HPDE6-E6E7 (cell line): ENCODE results near the gene SEMA3D.

Experiments
- DNase-seq: peaks from one replicate; pipeline ENCODE4 v3.0.0; 2011; ENCODE audit warnings: missing footprints; ENCODE audit errors: extremely low spot score

Gene SEMA3D

DNA sequence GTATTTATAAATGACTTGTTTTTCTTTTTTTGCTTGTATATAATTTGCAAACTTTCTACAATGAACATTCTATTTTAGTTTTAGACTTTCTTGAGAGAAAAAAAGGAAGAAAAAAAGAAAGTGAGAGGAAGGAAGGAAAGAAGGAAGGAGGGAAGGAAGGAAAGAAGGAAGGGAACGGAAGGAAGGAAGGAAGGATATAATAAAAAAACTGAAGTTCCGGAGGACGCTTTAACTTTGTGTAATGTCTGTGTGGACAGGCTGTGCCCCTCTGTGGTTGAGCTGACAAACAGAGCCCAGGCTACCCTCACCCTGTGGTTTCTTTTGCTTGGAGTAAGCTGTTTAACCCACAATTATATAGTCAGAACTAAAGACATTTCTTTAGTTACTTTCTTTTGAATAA, 108.7 kb downstream of the SEMA3D start:
- DNase-seq: no peak

DNA sequence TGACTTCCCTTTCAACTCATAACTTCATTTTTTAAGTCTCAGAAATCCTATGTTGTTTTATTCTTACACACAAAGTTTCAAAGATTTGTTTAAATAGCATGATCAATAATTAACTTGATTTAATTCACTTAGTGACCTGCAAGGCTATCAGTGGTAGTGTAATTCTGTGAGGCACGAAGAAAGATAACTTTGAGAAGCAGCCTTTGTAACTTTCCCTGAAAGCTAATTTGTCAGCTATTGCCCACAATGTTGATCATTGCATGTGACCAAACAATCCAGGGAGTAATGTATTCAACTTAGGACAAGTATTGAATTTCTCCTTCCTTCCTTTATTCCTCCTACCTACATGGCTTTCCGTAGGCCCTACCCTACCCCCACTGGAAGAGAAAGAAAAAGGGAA, 111.0 kb downstream of the SEMA3D start:
- DNase-seq: no peak

DNA sequence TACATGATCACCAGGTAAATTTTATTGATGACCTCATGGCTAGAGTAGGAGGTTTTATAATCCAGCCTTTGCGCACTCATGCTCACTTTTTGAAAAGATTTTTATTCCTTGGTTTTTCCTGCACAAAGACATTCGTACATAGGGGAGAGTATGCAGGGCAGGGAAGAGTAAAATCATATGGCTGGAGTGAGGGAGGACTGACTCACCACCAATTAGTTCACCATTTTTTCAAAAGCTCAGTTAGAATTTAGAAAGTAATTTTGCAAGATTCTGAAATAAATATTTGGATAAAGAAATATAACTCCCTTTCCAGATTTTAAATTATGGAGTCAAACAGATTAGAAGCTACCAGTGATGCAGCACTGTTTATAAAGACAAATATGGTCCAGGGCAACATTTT, 111.9 kb downstream of the SEMA3D start:
- DNase-seq: no peak

DNA sequence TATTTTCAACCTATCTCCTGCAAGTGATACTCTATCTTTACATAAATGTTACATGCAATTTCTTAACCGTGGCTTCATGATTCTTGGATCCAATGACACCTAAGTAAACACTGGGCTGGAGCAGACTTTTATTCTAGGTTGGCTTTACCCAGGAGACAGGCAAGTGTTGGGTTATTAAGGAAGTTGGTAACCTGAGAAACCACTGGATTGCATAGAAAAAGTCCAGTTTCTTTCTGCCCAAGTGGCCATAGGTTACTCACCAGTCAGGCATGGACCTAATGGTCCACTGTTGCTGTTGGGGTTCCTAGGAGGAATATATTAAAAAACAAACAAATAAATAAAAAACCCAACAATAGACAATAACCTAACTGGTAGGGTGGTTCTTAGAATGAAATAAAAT, 112.8 kb downstream of the SEMA3D start:
- DNase-seq: no peak

DNA sequence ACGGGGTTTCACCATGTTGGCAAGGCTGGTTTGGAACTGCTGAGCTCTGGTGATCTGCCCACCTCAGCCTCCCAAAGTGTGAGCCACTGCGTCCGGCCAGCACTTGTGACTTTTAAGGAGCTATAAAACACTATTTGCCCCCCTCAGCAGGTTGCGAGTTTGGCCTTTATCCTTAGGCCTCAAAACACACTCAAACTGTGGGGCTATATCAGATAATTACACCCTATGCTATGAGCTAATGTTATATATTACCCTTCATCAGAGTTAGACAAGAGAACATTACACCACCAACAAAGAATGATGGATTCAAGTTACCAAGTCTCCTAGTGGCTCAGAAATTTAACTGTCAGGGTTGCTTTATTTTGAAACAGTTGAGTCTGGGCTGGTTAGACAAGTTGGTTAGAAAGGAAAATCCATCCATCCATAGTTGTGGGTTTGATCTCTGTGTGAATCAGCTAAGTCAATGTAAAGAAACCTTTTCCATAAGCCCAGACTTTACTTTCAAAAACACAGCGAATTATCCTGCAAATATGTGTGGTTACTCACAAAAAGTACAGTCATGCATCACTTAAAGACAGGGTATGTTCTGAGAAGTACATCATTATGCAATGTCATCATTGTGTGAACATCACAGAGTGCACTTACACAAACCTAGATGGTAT, 115.8 kb downstream of the SEMA3D start:
- DNase-seq: no peak

DNA sequence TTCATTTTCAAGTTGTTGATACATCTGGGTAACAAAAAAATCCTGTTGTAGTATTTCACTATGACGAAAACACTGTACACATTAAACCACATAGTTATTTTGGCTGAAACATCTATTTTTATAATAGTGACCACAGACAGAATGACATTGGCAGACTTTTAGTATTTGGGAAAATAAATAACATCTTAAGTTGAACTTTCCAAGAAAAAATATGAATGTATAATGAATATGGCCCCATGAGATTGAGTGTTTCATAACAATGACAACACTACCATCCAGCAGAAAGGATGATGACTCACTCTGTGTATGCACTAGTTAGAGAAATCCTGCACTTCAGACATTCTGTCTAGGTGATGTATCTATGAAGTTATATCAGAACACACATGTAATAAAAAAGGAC, 118.1 kb downstream of the SEMA3D start:
- peak; percentile 11 for DNase-seq

DNA sequence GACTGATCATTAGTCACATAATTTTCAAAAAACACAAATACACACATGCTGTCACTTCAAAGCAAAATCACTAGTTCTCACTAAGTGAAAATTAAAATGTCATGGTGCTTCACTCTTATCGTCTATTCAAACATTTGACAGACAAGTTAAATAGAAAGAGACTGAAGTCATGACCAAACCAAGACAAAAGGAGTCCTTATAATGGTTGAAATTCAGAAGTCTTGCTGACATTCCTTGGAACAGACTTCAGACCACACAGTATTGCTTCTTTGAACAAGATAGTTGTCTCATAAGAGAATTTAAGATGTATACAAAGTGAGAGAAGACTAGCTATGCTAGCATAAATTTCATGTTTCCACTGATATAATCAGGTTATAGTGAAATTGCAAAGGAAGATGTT, 119.5 kb downstream of the SEMA3D start:
- no peak for DNase-seq

DNA sequence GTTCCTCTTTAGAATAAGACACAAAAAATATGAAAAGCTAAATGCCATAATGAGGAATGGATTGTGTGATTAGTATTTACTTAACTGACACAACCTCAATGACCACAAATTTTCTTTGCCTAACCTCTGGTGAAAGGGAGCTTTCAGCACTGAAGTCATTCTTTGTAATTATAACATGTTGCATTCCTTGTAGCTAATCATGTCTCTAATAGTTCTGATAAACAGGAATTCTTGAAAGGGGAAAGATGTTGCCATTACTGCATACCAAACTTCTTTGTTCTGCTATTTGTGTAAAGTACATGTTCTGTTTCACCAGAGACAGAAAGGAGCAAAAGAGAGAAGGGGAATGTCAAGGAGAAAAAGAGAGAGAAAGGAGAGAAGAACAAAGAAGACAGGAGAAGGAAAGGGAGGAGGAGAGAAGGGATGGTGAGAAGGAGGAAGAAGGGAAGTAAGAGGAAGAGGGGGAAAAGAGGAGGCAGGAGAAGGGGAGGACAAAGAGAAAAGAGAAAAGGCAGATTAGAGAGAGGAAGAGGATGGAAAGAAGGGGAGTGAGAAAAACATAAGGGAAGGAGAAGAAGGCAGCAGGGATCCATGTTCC, 120.9 kb downstream of the SEMA3D start:
- no peak for DNase-seq

DNA sequence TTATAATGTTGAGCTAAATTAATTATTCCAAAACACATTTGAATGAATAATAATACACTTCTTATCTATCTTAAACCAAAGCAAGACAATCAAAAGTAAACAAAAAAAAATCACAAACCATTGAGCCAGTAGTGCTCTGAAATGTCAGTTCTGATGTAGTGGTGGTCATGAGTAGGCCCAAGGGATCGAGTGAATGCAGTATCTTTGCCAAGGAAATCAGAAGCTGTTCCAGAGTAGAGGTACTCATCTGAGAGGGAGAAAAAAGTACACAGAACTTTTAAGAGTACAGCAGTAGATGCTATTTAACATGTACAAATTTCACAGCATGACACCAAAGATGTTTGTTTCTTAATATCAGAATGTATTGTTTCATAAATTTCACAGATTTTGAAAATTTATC, 121.5 kb downstream of the SEMA3D start:
- DNase-seq: no peak

DNA sequence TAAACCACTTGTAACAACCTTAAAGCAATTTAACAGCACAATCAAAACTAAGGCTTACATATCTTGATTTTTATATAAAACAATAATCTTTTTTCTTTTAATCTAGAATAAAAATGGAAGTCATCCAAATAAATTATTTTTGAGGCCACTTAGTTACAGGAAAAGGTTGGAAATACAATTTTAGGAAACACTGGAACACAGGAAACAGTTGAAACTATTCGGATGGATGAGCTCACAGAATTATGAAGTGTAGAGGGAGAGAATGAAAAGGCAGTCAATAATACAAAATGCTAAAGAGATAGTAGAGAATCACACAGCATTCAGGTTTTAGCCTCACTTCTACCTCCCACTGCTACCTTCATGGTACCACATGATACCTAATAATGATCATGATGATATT, 124.2 kb downstream of the SEMA3D start:
- DNase-seq: no peak

DNA sequence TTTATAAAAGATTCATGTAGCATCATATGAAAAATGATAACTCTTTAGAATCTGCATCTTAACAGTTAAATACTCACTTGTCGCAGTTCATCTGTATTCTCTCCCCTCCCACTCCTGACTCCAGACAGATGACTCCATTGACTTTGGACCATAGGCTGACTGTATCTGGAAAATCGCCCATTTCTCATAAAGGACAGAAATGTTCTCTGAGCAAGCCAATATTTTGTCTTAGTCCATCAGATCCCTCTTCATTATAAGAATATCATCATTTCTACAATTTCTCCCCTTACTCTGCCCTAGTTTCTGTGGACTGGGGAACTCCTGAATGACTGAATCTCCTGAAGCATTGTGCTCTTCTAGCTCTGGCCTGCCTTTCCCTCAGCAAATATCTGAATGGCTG, 125.4 kb downstream of the SEMA3D start:
- no peak for DNase-seq

DNA sequence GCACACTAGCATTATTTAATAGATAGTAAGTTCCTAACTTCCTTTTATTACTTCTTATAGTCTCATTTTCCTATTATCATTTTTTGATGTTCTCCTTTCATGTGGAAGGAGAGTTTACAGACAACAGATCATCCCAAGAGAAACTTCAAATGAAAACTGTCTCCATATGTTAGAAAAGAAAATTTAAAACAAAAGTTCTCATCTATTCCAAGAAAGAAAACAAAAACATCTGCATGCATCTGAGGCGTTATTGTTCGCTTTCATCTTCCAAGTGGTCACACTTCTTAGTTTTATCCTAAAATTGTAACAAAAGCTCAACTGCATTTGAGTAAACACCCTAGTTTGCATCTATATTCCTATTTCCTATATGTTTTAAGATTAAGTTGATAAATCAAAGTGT, 126.2 kb downstream of the SEMA3D start:
- DNase-seq: no peak

DNA sequence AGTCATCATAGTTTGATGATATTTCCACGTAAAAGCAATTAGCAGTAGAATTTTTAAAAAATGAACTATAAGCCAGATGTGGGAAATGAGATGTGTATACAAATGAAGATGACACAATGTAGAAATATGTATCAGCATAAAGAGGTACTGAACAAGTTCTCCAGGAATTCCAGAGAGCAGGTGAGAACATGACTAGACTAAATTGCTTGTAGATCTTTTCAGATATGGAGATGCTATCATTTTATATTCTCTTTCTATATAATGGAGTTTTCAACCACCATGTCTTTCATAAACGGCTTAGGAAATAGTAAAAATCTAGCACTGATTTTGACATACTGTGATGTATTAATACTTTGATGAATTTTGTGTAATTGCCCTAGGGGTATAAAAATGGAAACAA, 130.9 kb downstream of the SEMA3D start:
- DNase-seq: peak; percentile 28

DNA sequence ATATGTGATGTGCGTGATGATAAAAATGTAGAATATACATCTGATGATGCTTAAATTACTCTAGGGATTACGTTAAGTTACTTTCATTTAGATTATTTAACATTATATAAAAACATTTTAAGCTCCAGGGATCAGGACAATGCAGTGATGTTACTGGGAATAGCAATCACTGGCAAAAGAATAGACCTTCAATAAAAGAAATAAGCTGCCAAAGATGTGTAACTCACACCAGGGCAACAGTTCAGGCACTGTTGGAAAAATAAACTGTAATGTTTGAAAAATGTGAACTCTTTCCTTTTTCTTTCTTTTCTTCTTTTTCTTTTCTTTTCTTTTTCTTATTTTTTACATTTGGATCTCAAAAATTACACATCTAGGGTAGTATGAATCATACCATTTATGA, 131.7 kb downstream of the SEMA3D start:
- DNase-seq: no peak

DNA sequence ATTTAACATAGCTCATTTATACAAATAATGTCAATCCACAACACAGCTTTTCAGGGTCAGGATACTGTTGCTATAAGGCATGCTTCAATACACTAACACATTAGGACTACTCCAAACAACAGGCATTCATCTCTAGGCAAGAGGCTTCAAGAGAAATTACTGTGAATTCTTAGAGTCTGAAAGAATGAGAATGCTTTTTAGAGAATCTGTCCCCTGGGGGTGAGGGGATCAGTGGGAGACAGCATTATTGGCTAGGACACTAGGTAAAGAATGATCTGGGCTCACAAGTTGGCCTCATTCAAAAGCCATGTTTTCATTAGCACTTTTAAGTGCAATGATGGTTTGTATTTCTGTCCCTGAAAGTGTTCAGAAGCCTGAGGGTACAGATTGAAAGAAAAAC, 132.6 kb downstream of the SEMA3D start:
- no peak for DNase-seq

DNA sequence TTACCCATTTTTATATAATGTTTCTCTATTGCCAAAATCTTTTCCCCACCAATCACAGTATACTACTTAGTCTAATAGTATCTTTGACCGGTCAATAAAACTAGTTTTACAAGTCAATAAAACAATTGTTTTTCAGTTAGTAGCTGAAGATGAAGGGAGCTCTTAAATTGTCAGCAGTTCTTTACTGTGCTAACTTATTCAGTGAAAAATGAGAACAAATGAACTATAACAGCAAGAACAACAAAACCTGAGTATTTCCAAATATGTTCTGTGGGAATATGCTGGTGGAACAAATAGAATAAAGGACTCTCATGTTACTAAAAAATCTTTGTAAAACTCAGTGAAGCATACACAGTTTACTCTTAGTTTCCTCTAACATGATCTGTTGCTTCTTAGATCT, 134.0 kb downstream of the SEMA3D start:
- DNase-seq: no peak

DNA sequence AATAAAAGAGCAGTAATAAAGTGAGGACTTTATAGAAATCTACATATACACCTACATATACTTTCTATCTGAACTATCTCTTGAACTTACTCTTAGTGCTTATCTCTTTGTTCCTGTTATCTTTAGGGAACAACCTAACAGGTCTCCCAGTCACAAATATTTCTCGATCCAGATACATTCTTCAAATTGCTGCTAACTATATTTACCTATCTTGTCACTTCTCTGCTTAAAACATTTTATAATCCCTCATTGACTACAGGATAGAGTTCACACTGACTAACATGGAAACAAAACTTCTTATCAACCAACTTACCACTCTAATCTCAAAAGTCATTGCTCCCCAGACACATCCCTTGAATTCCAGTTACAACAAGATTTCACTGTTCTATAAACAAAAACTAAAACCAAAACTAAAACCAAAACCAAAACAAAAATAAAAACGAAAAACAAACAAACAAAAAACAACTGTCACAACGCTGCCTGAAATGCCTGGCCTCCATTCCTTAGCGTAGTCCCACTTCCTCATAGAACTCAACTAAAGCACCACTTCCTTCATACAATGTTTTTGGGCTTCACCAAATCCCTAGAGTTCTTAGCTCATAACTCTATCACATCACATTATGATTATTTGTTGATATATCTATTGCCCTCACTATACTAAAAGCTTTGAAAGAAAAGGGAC, 134.7 kb downstream of the SEMA3D start:
- DNase-seq: no peak

DNA sequence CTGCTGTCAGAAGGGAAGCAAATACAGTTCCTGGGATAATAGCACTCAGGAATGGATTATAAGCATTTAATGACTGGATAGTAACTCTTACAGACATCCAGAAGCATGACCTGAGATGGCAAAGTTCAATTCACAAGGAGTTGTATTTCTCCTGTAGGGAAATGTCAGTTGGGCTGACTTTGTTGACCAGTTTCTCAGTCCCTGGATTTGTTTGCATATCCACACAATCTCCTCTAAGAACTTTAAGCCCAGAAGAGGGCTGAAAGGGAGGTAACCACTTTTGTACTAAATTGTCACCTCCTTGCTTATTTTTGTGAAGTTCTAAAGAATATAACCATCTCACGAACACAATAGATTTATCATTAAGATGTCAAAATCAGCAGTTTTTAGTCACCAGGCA, 140.3 kb downstream of the SEMA3D start:
- DNase-seq: no peak

DNA sequence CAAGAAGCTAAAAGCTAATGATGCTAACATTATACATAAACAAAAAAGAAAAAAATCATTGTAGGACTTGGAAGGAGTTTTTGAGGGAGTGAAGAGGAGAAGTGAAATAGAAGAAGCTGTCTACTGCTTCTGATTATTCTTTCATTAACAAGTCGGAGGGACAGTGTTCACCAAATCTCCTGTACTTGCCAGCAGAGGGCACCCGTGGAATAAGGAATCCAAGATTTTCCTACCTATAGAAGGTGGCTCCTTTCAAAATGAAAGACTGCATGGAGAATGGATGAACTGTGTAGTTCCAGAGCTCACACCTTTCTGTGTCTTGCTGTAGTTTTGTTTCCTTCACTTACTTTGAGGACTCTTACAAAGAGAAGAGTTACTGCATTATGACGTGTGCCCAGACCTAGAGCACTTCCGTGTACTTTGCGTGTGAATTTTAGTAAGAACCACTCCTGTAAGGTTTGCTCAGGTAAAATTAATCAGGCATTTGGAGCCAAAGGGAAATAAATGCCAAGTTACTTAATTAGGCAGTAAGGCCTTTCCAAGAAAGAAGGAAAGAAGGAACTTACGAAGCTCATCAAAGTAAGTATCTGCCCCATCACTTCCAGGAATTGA, 145.1 kb downstream of the SEMA3D start:
- DNase-seq: peak; percentile 26

DNA sequence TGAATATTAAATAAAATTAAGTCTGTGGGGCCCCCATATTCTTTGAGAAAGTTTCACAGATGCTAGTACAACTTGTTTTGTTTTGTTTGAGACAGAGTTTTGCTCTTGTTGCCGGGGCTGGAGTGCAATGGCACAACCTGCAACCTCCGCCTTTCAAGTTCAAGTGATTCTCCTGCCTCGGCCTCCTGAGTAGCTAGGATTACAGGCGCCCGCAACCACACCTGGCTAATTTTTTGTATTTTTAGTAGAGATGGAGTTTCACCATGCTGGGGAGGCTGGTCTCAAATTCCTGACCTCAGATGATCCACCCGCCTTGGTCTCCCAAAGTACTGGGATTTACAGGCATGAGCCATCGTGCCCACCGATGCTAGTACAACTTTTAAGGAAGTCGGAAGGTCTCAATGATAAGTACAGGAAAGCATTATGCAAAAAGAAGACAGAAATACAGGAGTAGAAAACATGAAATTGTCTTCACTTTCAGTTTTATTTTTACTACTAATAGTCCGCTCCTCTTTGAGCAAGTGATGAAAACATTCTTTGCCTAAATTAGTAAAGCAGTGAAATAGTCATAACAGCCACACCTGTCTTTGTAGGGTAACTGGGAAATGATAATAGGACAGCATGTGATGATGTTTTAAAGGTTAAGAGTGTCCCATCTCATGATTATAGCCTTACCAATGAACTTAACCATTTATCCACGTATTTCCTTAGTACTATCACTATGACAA, 147.5 kb downstream of the SEMA3D start:
- no peak for DNase-seq

DNA sequence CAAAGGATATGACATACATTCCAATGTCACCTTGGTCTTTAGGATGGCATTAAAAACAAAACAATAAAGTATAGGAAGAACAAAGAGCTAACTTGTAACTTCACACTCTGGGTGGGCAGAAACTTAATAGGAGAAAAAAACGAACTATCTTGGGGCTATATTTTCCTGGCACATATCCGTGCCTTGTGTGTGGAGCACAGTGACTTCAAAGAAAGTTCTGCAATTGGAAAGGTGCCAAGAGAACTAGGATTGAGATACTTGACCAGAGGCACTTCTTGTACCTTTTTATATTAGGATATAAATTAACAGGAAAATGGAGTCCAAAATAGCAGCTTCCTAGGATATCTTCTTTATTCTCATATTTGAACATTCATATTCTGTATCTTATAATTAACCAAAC, 148.4 kb downstream of the SEMA3D start:
- DNase-seq: no peak

DNA sequence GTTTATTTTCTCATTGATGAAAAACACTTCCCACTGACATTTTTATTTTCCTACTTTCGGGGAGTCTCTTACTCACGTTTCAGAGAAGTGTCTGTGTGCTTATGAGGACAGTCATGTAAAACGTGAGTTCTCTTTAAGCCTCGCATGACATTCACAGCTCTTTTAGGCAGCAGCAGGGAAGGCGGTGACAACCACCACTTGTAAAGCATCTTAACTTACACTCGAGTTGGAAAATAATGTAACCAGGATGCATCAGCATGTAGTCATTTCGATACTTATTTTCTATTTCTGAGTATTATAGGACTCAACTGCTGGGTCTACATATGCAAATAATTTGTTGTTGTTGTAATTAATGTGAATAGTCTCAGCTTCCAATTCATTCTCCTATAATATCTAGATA, 153.6 kb downstream of the SEMA3D start:
- DNase-seq: no peak
